Peyer's patch (tissue), 4 donors: Measurements from ENCODE around the gene VARS1.

Source experiments
- CTCF ChIP-seq, 6 experiments: fragments of 450-650 bp in 4 of 6; fragments of 200-600 bp in 2 of 6; sonication (generic) in 1 of 6; IDR thresholded peaks; one replicate each; pipeline ENCODE4 v1.5.1; 2017 to 2019; ENCODE audit warnings: antibody characterized with exemption in 6 of 6, mild to moderate bottlenecking in 3 of 6, moderate library complexity in 1 of 6
- POLR2A ChIP-seq, 2 donors: fragments of 450-650 bp; IDR thresholded peaks; one replicate each; pipeline ENCODE4 v1.5.1; 2017; ENCODE audit warnings: antibody characterized with exemption in 2 of 2, mild to moderate bottlenecking in 2 of 2, moderate library complexity in 2 of 2

GRCh38 chr6:31837369-31838113 lies 42.0 kb upstream of the VARS1 start:
- TF ChIP-seq CTCF (IDR thresholded peaks at IDR 0.05) (peak in 3 of 6 experiments; percentile 17 to 22 (median 19)), POLR2A (IDR thresholded peaks at IDR 0.05) (peak in 1 of 2 donors; percentile 34)
